Measurements from ENCODE around the gene PHKG2.

DNA sequence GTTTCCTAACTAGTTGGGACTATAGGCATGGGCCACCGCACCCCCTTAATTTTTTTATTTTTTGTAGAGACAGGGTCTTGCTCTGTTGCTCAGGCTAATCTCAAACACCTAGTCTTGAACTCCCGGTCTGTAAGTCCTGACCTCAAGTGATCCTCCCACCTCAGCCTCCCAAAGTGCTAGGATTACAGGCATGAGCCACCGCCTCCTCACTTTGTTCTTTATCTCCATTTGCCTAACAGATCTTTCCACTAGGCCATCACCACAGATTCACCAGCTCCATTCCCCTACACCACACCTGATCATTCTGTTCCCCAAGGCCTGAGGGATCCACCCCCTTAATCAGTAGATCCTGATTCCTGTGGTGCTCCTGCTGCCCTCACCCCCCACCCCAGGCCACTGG is 46.4 kb downstream of the PHKG2 start:
- TF ChIP-seq CTCF (IDR thresholded peaks at IDR 0.05; ENCODE audit: poor library complexity, severe bottlenecking) (no peak), POLR2AphosphoS5 (IDR thresholded peaks at IDR 0.05) (no peak), EP300 (conservative IDR thresholded peaks at IDR 0.05; ENCODE audit: poor library complexity, severe bottlenecking) (no peak), TAF1 (IDR thresholded peaks at IDR 0.05; ENCODE audit: low read depth) (no peak), REST (IDR thresholded peaks at IDR 0.05; ENCODE audit: borderline replicate concordance) (no peak), EZH2 (IDR thresholded peaks at IDR 0.05; ENCODE audit: borderline replicate concordance, insufficient read depth, low read length, poor library complexity, severe bottlenecking) (no peak), MXI1 (conservative IDR thresholded peaks at IDR 0.05; ENCODE audit: poor library complexity, severe bottlenecking) (no peak)

Data from neural cell (in vitro differentiated cells).